GM20431 (cell line): ENCODE results near the gene FBXO2.
"Not testable (repeated sequence)": the region's sequence is repeated elsewhere in the genome, so short reads cannot be mapped to it uniquely, and the experiment has no call there.

ENCODE experiments used
- in situ Hi-C: fragments of 300-500 bp; cut with MseI, MboI; formaldehyde crosslinking; loops from one replicate; pipeline ENCODE4 v1.15.0; 2020; ENCODE audit warnings: low sequenced_read_pairs; ENCODE audit not compliant: unreplicated experiment

FBXO2 gene

GRCh38 chr1:11640944-11641343 is 13.3 kb downstream of the FBXO2 start:
- in situ Hi-C loops: loop anchor here (25.0 kb wide), 2 partner anchors 329 to 604 kb away; partner anchors contain the start of gene MASP2

DNA sequence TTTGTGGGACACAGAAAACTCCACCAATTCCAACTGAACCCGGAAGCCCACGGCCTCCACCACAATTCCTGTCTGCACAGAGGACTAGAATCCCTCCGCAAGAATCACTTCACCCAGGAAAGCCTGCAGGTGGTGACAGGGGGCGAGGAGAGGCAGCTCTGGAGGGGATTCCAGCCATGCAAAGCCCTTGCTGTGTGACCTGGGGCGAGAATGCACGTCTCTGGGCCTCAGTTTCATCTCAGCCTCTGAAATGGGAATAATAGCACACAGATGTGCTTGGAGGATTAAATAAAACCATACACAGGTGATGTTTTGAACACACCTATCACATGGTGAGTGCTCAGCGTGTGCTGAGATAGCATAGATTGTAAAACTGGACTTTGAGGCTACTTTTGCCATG is 14.1 kb downstream of the FBXO2 start:
- in situ Hi-C loops: loop anchor here (25.0 kb wide), 2 partner anchors 328 to 603 kb away; partner anchors contain the start of gene MASP2

GRCh38 chr1:11639372-11639771 is 14.9 kb downstream of the FBXO2 start:
- in situ Hi-C loops: loop anchor here (25.0 kb wide), 2 partner anchors 327 to 602 kb away; partner anchors contain the start of gene MASP2

DNA sequence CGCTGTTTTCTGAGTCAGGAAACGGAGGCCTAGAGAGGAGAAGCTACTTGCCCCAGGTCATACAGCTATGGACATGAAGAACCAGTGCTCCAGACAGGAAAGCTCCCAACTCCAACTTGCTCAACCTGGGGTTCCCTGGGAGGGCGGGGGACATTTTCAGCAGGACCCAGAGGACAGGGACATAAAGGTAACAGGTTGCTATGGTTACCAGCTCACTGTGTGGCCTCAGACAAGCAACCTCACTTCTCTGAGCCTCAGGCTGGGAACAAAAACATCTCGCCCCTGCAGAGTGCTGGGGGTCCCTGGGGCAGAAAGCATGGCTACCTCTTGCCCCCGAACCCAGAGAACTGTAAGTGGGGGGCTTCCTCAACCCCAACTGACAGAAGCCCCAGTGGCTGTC is 16.1 kb downstream of the FBXO2 start:
- in situ Hi-C loops: loop anchor here (25.0 kb wide), 2 partner anchors 326 to 601 kb away; partner anchors contain the start of gene MASP2

DNA sequence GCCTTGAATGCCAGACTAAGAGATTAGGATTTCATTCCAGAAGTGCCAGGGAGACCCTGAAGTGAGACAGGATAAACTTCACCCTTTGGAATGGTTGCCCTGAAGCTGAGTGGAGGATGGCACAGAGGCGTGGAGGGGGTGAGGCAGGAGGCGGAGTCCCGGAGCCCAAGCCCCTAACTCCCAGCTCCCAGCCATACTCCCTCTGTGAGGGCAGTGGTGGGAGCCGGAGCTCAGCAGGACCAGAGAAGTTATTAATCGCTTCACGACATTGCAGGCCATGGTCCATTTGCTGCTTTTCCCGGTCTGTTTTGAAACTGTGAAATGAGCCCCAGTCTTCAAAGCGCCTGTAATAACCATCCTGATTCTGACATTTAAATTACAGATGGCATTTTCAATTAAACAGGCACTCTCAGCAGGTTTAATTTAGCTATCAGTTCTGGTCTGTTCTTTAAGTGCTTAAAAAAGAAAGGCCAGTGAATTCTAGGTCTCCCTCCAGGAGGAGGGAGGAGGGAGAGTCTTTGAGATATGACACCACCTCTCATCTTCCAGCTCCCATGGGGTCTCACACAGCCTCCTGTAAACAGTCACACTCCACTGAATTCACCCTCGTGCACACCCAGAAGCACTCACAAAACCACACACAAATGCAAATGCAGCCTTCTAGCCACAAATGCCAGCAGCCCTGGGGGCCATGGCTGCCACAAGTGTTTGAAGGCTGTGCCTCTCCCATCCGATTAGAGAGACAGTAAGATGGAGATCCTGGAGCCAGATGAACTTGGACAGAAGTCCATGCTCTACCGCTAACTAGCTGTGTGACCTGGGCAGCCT is 19.6 kb downstream of the FBXO2 start:
- in situ Hi-C loops: loop anchor here (25.0 kb wide), 2 partner anchors 322 to 597 kb away; partner anchors contain the start of gene MASP2

DNA sequence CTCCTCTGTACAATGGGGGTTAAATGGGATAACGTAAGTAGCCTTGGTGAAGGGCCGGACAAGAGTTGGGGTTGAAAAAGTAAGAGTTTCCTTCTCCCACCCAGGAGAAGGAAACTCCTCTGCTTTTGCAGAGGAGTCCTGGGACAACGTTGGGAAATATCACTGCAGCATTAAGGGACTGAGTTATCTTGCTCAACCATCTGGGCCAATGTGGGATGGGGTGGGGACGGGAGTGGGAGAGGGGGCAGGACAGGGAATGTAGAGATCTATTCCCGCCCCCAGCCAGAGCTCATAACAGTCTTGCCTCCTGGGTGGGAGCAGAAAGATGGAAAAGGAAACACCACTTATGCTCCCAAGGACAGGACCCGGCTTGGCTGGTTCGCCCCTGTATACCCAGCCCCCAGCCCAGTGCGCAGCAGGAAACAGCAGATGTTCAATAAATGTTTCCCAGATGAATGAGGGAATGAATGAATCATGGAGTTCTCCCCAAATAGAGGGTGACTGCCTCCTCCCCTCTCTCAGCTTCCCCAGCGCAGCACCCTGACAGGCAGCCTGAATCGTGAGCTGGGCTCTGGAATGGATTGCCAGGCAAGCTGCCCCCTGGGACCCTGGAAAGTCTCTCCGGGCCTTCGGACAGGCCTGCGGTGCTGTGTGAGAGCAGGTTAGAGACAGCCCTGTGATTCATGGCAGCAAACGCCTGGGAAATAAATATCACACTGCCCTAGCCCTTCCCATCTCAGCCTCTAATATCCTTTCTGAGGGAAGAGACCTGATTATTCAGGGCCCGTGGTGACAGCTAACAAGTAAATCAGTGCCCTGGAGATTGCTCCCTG is 24.8 kb downstream of the FBXO2 start:
- in situ Hi-C loops: loop anchor here (25.0 kb wide), 2 partner anchors 317 to 592 kb away; partner anchors contain the start of gene MASP2

DNA sequence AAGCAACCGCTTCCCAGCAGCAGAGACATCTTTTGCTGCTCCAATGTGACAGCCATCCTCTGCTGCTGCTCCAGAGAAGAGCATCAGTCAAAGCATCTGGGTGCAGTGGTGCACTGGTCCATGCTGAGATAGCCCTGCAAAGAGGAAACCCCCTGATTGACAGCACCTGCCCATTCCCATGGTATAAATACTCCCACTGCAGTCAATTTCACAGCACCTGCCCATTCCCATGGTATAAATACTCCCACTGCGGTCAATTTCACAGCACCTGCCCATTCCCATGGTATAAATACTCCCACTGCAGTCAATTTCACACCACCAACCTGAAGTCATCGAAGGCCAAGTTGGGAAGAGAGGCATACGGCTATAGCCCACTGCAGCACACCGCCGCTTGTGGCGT is 25.5 kb downstream of the FBXO2 start:
- in situ Hi-C loops: loop anchor here (25.0 kb wide), 2 partner anchors 316 to 591 kb away; partner anchors contain the start of gene MASP2

DNA sequence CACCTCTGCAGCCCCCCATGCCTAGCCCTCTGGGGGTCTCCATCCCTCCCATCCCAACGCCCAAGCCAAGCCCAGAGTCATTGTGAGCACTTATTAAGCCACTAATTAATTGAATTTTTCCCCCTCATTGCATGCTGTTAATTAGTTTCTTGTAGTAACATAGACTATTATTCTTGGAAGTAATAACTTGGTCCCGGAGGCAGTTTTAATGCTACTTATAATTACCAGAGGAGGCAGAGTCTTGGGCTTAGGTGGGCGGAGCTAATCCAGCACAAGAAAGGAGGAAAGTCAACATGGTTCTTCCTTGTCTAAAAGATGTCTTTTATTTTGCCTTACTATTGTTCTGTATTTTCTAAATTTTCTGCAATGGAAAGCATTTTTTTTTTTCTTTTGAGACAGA is 27.7 kb downstream of the FBXO2 start:
- in situ Hi-C loops: loop anchor here (25.0 kb wide), 2 partner anchors 314 to 589 kb away; partner anchors contain the start of gene MASP2

- in situ Hi-C loops: no loop called here
These were observed 30.5 kb downstream of the FBXO2 start for GRCh38 chr1:11623702-11624101.

- in situ Hi-C loops: no loop called here
These were observed 31.8 kb downstream of the FBXO2 start for GRCh38 chr1:11622398-11622797.

GRCh38 chr1:11620924-11621323 is 33.3 kb downstream of the FBXO2 start:
- in situ Hi-C loops: no loop called here

DNA sequence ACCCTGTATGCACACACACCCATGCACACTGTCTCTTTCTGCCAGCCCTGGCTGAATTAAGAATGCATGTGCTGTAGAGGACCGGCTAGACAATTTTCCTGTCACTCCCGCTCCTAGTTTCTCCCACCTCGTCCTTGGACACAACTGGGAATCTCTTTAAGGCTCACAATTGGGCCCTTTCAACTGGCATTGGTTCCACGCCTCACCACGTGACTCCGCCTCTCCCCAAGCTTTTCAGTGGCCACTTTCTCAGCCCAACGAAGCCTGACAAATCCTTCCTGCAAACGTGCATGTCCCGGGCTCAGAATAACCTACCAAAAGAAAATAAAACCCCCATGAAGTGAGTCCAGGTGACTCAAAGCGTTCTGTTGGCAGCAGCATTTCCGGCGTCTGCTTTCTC is 33.8 kb downstream of the FBXO2 start:
- in situ Hi-C loops: no loop called here

DNA sequence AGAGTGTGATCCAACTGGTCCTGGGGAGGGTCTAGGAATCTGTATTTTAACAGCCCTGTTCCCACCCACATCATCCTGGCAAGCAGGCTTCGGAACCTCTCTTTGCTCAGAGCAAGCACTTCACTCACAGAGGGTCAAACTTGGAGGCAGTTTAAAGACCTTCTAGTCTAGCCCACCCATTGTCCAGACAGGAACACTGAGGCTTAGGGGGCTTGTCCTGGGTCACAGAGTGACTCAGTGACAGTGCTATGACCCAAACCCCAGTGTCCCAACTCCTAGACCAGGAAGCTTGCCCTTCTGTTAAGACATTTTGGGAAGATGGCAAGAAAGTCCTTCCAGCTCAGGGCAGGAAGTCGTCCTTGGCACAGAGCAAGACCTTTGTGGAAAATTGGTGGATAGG is 36.5 kb downstream of the FBXO2 start:
- in situ Hi-C loops: no loop called here

GRCh38 chr1:11617314-11617713 is 36.9 kb downstream of the FBXO2 start:
- in situ Hi-C loops: no loop called here

DNA sequence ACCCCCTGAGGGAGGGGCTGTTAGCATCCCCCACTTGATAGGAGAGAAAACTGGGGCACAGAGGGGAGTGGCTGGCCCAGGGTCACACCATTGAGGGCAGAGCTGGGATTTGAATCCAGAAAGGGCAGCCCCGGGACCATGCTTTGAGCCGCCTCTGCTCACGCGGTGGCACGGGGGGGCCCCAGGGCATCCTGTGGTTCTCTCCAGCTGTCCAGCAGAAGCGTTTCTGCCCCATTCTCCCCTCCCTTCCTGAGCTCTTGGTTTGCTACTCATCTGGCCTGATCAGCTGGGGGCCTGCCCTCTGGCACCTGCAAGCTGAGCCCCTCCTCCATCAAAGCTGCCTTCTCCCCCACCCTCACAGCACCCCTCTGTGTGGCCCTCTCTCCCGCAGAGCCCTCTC is 37.5 kb downstream of the FBXO2 start:
- in situ Hi-C loops: no loop called here

DNA sequence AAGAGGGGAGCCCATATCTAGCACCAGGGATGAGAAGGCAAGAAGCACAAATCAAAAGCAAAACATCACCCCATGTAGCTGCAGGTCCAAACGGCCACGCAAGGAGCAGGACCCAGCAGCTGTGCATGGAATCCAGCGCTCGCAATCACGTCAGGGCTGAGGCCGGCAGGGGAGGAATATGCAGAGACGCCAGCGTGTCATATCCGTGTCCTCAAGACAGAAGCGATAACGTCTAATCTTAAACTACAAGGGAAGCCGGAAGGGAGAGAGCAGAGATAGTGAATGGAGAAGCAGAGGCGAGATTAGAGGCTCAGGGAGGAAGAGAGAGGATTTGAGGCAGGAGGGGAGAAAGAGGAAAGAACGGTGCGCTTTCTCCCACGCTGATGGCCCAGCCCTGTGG is 39.1 kb downstream of the FBXO2 start:
- in situ Hi-C loops: no loop called here

GRCh38 chr1:11613347-11613746 is 40.9 kb downstream of the FBXO2 start:
- in situ Hi-C loops: no loop called here

DNA sequence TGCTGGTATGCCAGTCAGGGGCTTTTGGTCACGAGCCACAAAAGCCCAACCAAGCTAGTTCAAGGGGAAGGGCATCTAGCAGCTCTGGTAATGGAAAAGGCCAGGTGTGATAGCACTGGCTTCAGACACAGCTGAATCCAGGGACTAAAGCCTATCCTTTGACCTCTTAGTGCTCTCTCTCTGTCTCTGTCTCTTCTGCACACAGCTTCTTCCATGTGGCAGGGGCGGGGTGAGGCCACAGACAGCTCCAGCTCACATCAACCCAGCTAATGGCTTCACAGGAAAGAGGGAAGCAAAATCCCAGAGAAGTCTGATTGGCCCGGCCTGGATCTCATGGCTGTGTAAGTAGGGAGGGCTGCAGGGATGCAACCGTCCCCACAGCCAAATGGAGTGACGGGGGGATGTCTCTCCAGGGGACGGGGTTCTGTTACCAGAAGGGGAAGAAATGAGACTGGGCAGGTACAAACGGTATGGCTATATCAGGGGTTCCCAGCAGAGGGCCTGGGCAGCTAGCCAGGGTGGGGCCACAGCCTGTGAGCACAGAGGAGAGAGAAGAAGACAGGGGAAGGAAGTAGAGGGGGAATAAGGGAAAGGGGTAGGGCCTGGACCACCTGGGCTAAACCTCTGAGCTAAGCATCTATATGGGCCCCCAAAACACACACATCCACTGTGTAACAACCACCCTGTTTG is 42.4 kb downstream of the FBXO2 start:
- in situ Hi-C loops: no loop called here

GRCh38 chr1:11610629-11611180 is 43.5 kb downstream of the FBXO2 start:
- in situ Hi-C loops: no loop called here

DNA sequence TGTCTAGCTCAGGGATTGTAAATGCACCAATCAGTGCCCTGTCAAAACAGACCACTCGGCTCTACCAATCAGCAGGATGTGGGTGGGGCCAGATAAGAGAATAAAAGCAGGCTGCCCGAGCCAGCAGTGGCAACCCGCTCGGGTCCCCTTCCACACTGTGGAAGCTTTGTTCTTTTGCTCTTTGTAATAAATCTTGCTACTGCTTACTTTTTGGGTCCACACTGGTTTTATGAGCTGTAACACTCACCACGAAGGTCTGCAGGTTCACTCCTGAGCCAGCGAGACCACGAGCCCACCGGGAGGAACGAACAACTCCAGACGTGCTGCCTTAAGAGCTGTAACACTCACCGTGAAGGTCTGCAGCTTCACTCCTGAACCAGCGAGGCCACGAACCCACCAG is 44.9 kb downstream of the FBXO2 start:
- in situ Hi-C loops: not testable (repeated sequence)
